CD14-positive monocyte (primary cell): ENCODE data around the gene MYO1C. TPM values are rescaled to one million over a fixed set of nuclear protein-coding genes. Genes with fewer than 3 reads are reported as not detected.

Experiments
- DNase-seq, 3 donors: peaks; one replicate each; pipeline ENCODE4 v3.0.0-alpha.2; 2011 to 2022
- H2AFZ ChIP-seq: 2 replicates; pipeline ENCODE4 v1.6.0; 2012; ENCODE audit warnings: mild to moderate bottlenecking, low read depth, low read length, inconsistent platforms; ENCODE audit not compliant: insufficient read depth, poor library complexity, severe bottlenecking
- H3K27ac ChIP-seq, 2 donors: 1 replicate in 1 of 2; 2 replicates in 1 of 2; pipeline ENCODE4 v1.5.1; 2012 to 2013; ENCODE audit warnings: low read length in 2 of 2, control low read depth in 1 of 2, inconsistent platforms in 1 of 2, low read depth in 1 of 2, mild to moderate bottlenecking in 1 of 2
- H3K27me3 ChIP-seq, 2 donors: one replicate each; pipeline versions ENCODE4 v1.6.0 to v1.6.1; 2011 to 2013; ENCODE audit warnings: low read length in 2 of 2; ENCODE audit not compliant: control insufficient read depth in 2 of 2, insufficient read depth in 2 of 2
- H3K36me3 ChIP-seq, 2 donors: replicated peaks in 1 of 2; 1 replicate in 1 of 2; 2 replicates in 1 of 2; pipeline versions ENCODE4 v1.5.1 to v1.6.1; 2012 to 2013; ENCODE audit warnings: low read length in 2 of 2, control low read depth in 1 of 2, inconsistent platforms in 1 of 2, mild to moderate bottlenecking in 1 of 2; ENCODE audit not compliant: insufficient read depth in 2 of 2, control insufficient read depth in 1 of 2
- H3K4me1 ChIP-seq, 2 donors: 1 replicate in 1 of 2; 2 replicates in 1 of 2; pipeline versions ENCODE4 v1.5.1 to v1.6.1; 2012 to 2013; ENCODE audit warnings: low read length in 2 of 2, control low read depth in 1 of 2, inconsistent platforms in 1 of 2, mild to moderate bottlenecking in 1 of 2, moderate library complexity in 1 of 2; ENCODE audit not compliant: insufficient read depth in 2 of 2, control insufficient read depth in 1 of 2
- H3K4me2 ChIP-seq: replicated peaks from 2 replicates; pipeline ENCODE3; 2012; ENCODE audit warnings: low read length, moderate library complexity, mild to moderate bottlenecking; ENCODE audit not compliant: poor library complexity, severe bottlenecking; ENCODE audit errors: extremely low read depth
- H3K4me3 ChIP-seq, 3 experiments: fragments of 200-600 bp in 1 of 3; sonication (generic) in 1 of 3; replicated peaks in 1 of 3; 1 replicate in 2 of 3; 2 replicates in 1 of 3; pipeline ENCODE4 v1.5.1; 2011 to 2013; ENCODE audit warnings: low read length in 3 of 3, mild to moderate bottlenecking in 3 of 3, control low read depth in 2 of 3, low read depth in 2 of 3, inconsistent platforms in 1 of 3, moderate library complexity in 1 of 3
- H3K79me2 ChIP-seq: 2 replicates; pipeline ENCODE4 v1.6.0; 2012; ENCODE audit warnings: mild to moderate bottlenecking, control low read depth, inconsistent platforms, low read length, moderate library complexity; ENCODE audit not compliant: insufficient read depth
- H3K9ac ChIP-seq: 2 replicates; pipeline ENCODE4 v1.6.0; 2017; ENCODE audit warnings: low read length, mild to moderate bottlenecking; ENCODE audit not compliant: insufficient read depth, poor library complexity, severe bottlenecking
- H3K9me3 ChIP-seq, 2 donors: replicated peaks in 1 of 2; 1 replicate in 1 of 2; 2 replicates in 1 of 2; pipeline versions ENCODE4 v1.5.1 to v1.6.1; 2012 to 2013; ENCODE audit warnings: low read length in 2 of 2, control low read depth in 1 of 2; ENCODE audit not compliant: control insufficient read depth in 1 of 2, insufficient read depth in 1 of 2
- H4K20me1 ChIP-seq: 2 replicates; pipeline ENCODE4 v1.6.0; 2012; ENCODE audit warnings: mild to moderate bottlenecking, low read length, control low read depth, moderate library complexity; ENCODE audit not compliant: insufficient read depth
- H3K27ac Mint-ChIP-seq, 7 donors: one replicate each; pipeline ENCODE4 v1.8.0; 2020; ENCODE audit warnings: mild to moderate bottlenecking in 7 of 7, mixed read lengths in 7 of 7, moderate library complexity in 6 of 7, inconsistent platforms in 2 of 7
- H3K27me3 Mint-ChIP-seq, 3 donors: one replicate each; pipeline ENCODE4 v1.8.0; 2021 to 2022; ENCODE audit warnings: low read depth in 3 of 3, mild to moderate bottlenecking in 3 of 3, mixed read lengths in 3 of 3, moderate library complexity in 3 of 3, inconsistent platforms in 1 of 3
- H3K36me3 Mint-ChIP-seq, 2 donors: one replicate each; pipeline ENCODE4 v1.8.0; 2020; ENCODE audit warnings: mixed read lengths in 2 of 2, inconsistent platforms in 1 of 2, mild to moderate bottlenecking in 1 of 2
- H3K4me1 Mint-ChIP-seq: one replicate; pipeline ENCODE4 v1.8.0; 2020; ENCODE audit warnings: mild to moderate bottlenecking, mixed read lengths
- H3K4me3 Mint-ChIP-seq, 2 donors: one replicate each; pipeline ENCODE4 v1.8.0; 2020; ENCODE audit warnings: mild to moderate bottlenecking in 2 of 2, mixed read lengths in 2 of 2, moderate library complexity in 1 of 2
- H3K9me3 Mint-ChIP-seq, 7 donors: one replicate each; pipeline ENCODE4 v1.8.0; 2020 to 2022; ENCODE audit warnings: mixed read lengths in 7 of 7, mild to moderate bottlenecking in 6 of 7, moderate library complexity in 6 of 7, inconsistent platforms in 2 of 7
- WGBS: methylation state at CpG from one replicate; pipeline ENCODE4 v1.1.5; 2013; ENCODE audit warnings: missing lambda C conversion rate; ENCODE audit not compliant: insufficient coverage; 5-methylcytosine and 5-hydroxymethylcytosine counted together
- intact Hi-C, 2 donors: fragments of 100-400 bp; cut with micrococcal nuclease; formaldehyde crosslinking; loops; one replicate each; pipeline versions ENCODE4 v1.15.0 to v1.15.1; 2023
- polyA plus RNA-seq, 3 donors: library from polyadenylated mRNA; depleted of rRNA in 1 of 3; unstranded in 2 of 3; stranded (reverse) in 1 of 3; fragments of 300-500 nt in 2 of 3; fragments of >200 nt in 1 of 3; fragmentation: Illumina TruSeq in 2 of 3; gene quantifications; 1 replicate in 2 of 3; 2 replicates in 1 of 3; pipeline ENCODE4 v1.2.3, GENCODE V29; 2012 to 2021
- TF ChIP-seq, protein P1 (sequence below): fragments of 200-600 bp; IDR thresholded peaks from one replicate; pipeline ENCODE4 v1.8.0; 2022; ENCODE audit warnings: antibody characterized with exemption, mild to moderate bottlenecking

The MYO1C gene
- polyA plus RNA-seq, 3 donors, result 2.5 to 9.5 (median 3.1) TPM

DNA sequence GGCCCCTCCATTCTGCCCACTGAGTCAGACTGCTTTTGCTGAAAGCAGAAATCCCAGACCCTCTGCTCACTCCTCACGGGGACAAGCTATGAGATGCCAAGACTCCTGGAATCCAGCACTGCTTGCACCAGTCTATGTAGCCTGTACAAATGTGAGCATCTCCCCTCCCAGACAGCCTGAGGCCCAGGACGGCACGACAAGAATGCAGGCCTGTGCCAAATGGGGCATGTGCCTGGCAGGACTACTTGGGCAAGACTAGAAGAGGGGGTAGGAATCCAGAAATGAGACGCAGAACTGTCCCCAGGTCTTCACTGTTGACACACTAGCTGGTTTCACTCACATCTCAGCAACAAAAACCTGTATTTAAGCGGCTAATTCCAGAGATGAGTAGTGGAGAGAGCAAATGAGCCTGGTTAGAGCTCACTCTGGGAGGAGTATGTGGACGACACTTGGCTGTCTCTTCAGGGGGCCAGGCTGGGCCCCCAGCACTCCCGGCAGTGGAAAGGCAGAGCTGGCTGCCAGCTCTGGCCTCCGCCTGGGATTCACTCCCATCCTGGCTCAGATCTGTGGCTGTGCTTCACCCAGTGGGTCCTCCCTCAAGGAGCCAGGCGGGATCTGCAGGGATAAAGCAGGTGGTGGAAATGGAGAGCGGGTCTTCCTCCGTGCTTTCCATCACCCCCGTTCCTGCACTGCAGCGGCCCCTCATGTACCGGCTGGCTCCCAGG, 2.9 kb upstream of the MYO1C start:
- Mint-ChIP-seq H3K36me3 (peaks cover 54 to 61% of the 10 kb centered on the region in 2 donors), H3K27ac (no peak overlapping the region), H3K4me1 (peaks cover 29% of the 10 kb centered on the region), H3K27me3 (peaks cover 21 to 32% (median 31%) of the 10 kb centered on the region in 3 donors), H3K4me3 (no peak overlapping the region), H3K9me3 (peaks cover 0 to 2% (median 0%) of the 10 kb centered on the region in 7 donors)
- Histone ChIP-seq H3K27me3 (peaks cover 3 to 24% of the 10 kb centered on the region in 2 donors), H3K9ac (no peak overlapping the region), H3K4me3 (no peak overlapping the region), H3K9me3 (no peaks in the 10 kb centered on the region), H4K20me1 (peaks cover 28% of the 10 kb centered on the region), H3K27ac (no peak overlapping the region), H2AFZ (no peak overlapping the region), H3K36me3 (peaks cover 30 to 55% of the 10 kb centered on the region in 2 donors), H3K4me2 (no peak overlapping the region), H3K79me2 (no peaks in the 10 kb centered on the region), H3K4me1 (peaks cover 29 to 33% of the 10 kb centered on the region in 2 donors)
- WGBS, result 97% methylated on average over 5 of the region's 14 CpGs
- DNase-seq, result no peak
- TF ChIP-seq, protein P1, sequence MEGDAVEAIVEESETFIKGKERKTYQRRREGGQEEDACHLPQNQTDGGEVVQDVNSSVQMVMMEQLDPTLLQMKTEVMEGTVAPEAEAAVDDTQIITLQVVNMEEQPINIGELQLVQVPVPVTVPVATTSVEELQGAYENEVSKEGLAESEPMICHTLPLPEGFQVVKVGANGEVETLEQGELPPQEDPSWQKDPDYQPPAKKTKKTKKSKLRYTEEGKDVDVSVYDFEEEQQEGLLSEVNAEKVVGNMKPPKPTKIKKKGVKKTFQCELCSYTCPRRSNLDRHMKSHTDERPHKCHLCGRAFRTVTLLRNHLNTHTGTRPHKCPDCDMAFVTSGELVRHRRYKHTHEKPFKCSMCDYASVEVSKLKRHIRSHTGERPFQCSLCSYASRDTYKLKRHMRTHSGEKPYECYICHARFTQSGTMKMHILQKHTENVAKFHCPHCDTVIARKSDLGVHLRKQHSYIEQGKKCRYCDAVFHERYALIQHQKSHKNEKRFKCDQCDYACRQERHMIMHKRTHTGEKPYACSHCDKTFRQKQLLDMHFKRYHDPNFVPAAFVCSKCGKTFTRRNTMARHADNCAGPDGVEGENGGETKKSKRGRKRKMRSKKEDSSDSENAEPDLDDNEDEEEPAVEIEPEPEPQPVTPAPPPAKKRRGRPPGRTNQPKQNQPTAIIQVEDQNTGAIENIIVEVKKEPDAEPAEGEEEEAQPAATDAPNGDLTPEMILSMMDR, result no peak
- intact Hi-C loops, result no loop called here

DNA sequence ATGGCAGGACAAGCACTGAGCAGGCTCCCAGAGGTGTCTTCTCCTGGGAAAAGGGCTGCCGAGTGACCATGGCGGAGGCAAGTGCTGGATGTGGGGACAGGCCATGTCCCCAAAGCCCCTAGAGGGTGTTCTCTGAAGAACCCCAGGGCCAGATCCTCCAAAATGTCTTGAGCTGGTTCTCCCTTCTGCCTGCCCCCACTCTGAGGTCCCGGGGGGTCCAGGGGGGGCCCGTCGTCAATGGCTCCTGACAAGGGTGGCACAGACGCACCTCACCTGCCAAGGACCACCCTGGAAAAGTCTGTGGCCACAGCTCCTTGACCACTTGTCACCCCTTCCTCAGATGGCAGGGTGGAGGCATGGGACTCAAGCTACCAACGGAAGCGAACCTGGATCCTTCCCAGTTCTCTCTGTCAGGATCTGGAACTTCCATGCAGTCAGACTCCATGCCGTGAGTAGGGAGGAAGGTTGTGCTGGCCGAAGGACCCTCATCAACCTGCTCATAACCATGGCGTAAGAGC, 2.3 kb upstream of the MYO1C start:
- H3K27ac ChIP-seq, result no peak overlapping the region
- H3K9ac ChIP-seq, result no peak overlapping the region
- no peak overlapping the region for H3K4me3 ChIP-seq
- Mint-ChIP-seq H3K36me3 (peaks cover 52 to 58% of the 10 kb centered on the region in 2 donors), H3K4me1 (peaks cover 31% of the 10 kb centered on the region), H3K9me3 (peaks cover 0 to 2% (median 0%) of the 10 kb centered on the region in 7 donors), H3K4me3 (no peak overlapping the region), H3K27me3 (peaks cover 22 to 39% (median 33%) of the 10 kb centered on the region in 3 donors), H3K27ac (no peak overlapping the region)
- H3K4me1 ChIP-seq, result peaks cover 30 to 37% of the 10 kb centered on the region in 2 donors
- H3K4me2 ChIP-seq, result no peak overlapping the region
- H2AFZ ChIP-seq, result no peak overlapping the region
- DNase-seq, result no peak
- H3K27me3 ChIP-seq, result peaks cover 3 to 24% of the 10 kb centered on the region in 2 donors
- H4K20me1 ChIP-seq, result peaks cover 28% of the 10 kb centered on the region
- no peaks in the 10 kb centered on the region for H3K79me2 ChIP-seq
- TF ChIP-seq, protein P1, result no peak
- H3K36me3 ChIP-seq, result peaks cover 30 to 52% of the 10 kb centered on the region in 2 donors
- H3K9me3 ChIP-seq, result no peaks in the 10 kb centered on the region
- intact Hi-C loops, result loop anchor here (5.0 kb wide), 1 partner anchor 37 kb away; the partner anchor contains the start of gene CRK (in 2 of the 2)
- 97% methylated on average over 6 of the region's 11 CpGs for WGBS
